HG02973 (cell line): ENCODE data around the gene AK8.

Experiments used
- ATAC-seq: cut with Tn5 transposase; IDR thresholded peaks from one replicate; pipeline ENCODE4 v1.9.1; 2021; ENCODE audit warnings: moderate library complexity; ENCODE audit not compliant: unreplicated experiment

AK8 gene

DNA sequence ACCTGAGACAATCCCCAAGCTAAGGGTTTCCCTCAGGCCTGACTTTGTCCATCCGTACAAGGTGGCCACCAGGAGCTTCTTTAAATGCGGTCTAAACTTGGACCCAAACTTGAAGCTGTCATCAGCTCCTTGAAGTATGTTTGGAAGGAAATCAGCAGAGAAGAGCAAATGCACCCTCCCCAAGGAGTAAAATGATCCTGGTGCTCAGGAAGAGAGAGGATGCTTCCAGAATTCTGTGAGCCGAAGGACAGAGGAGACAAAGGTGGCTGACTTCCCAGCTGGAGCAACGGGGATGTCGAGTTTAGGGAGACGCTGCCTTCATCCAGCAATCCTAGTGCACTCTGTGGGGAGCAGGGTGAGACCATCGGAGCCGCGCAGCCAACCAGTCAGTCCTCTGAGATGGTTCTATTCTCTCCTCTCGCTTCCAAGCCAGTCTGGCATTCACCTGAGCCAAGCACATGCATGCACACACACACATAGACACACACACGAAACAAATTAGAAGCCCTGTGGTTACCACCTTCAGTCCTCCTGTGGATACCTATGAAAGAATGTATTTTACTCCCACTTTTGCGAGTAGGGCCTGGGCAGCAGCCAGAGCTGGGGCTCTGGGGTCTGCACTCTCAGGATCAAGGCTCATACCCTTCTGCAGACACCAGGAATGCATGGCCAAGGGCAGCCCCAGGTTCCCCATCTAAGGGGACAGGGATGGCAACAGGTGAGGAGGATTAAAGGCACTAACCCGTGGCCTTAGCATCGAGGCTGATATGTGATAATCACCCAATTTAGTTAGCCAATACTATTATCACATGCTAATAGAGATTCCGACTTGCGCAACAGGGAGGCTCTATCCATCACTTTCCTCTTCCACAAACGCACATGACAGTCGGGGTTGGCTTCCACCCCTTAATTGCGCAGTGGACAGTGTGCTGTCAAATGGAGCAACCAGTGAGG, 132.1 kb downstream of the AK8 start:
- ATAC-seq, result no peak

DNA sequence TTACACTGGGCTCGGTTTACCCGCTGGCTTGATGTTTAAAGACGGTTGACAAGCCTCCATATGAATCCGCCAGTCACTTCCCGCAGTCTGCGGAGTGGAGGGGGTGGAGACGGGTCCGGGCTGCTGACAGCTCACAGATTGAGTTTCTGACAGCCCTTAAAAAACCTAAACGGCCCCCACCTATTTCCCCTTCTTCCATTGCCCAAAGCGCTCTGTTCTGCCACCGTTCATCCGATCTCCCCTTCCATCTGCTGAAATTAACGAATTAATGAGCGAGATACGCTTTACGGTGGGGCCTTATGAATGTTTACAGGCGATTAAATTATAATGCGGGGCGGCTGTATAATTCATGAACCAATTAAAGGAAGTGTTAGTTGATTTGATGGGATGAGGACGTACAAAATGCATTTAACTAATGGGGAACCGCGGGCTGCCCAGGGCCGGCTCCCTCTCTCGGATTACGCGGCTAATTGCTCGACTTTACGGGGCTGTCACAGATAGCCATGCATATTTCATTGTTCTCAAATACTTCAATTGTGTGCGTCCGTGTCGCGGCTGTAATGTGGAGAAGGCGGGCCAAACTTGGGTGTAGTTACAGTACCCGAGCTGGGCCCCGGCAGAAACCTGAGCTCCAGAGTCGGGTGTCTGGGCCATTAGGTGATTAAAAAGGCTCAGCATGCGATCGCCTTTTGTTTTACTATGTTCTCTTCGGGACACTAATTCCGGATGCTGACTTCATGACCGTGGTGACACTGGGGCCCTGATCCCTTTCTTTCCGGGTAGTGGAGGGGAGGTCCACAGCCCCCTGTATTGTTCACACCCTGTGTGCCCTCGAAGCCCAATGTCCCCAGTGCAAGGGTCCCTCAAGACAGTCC, 133.0 kb downstream of the AK8 start:
- ATAC-seq, result no peak

DNA sequence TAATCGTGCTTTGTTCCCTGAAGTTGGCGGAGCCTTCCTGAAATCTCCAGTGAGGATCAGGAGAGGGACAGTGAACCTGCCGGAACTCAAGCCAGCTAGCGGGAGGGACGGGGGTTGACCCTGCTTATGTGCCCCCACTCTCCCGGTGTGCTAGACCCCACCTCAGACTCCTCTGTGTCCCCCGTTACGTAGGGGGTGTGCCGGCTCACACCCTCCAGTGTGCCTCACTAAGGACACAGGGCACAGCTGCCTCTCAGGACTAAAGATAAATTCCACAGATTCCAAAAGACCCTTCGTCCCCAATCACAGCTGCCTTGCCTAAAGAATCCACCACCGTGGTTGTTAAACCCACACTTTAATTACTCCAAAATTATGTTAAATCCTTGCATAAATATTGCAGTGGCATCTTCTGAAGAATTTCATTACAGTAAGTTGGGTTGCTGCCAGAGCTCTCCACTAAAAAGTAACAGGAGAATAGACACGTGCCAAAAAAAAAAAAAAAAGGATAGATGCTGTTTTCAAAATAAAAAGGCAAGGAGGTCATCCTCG, 134.1 kb downstream of the AK8 start:
- ATAC-seq, result no peak

DNA sequence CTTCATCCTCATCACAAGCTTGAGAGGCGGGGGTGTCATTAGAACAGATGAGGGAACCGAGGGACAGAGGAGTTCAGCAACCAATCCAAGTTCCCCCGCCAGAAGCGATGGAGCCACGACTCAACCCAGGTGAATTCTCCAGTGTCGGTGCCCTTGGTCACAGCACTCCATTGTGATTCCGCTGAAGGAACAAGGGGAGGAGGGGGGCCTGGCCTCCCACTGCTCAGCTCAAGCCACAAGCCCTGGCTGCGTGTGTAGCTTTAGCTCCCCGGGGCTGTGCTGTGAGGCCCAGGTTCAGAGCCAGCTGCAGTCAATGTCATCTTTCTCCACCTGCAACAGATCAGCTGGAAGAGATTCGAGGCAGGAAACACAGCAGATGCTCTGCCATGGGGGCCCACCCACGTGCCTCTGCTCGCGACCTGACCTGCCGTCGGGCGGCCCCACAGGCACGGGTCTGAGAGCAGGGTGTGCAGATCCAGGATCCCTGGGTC, 135.2 kb downstream of the AK8 start:
- no peak for ATAC-seq

DNA sequence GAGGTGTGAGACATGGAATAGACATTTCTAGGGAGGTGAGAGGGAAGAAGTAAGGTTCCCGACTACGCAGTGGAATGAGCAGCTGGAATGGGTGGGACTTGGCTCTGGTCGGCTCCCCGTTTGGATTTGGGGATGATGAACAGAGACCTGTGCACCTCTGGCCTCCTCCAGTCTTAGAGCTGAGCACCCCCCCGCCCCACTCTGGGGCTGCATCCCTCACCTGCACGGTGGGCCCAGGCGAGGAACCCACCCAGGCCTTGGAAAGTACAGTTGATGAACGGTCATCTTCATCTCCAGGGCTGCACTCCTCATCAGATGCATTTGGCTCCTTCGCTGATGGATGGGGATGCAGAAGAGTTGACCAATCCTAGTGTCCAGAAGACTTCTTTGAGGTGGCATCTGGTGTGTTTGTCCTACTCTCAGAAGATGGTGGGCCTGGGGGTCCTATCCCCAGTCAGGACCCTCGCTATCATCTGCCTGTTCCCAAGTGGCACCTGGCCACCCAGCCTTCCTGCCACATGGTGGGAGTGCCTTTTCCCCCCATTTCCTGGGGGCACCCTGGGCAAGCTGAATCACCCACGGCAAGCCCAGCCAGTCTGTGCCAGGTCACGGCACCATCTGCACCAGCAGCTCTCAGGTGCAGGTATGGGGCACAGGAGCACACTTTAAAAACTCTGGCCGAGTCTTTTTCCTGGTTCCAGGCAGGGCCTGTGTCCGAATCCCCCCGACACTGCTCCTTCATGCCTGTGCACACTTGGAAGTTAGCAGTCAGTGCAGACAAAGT, 137.4 kb downstream of the AK8 start:
- no peak for ATAC-seq

DNA sequence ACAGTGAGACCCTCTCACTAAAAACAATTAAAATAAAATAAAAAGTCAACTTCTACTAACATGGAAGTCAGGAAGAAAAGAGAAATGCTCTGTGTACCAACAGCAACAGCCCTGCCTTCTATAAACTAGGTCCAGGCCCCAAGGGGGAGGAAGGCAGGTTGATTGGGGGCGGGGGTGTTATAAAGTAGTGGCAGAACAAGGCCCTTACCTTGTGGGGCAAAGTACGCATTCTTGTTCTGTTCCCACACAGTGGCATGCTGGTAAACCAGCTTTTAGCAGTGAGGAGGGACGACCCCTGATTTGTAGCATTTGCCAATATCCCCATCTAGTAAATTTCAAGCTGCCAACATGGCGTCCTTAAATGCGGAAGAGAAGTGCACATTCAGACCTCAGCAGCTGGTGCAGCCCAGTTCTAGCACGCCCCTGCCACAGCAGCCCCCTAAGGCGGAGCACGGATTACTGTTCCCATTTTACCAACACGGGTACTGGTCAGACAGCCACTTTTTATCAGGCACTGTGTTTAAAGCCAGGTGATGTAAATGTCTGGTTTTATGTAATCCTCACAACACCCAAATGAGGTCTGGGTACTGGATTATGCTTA, 138.3 kb downstream of the AK8 start:
- no peak for ATAC-seq

DNA sequence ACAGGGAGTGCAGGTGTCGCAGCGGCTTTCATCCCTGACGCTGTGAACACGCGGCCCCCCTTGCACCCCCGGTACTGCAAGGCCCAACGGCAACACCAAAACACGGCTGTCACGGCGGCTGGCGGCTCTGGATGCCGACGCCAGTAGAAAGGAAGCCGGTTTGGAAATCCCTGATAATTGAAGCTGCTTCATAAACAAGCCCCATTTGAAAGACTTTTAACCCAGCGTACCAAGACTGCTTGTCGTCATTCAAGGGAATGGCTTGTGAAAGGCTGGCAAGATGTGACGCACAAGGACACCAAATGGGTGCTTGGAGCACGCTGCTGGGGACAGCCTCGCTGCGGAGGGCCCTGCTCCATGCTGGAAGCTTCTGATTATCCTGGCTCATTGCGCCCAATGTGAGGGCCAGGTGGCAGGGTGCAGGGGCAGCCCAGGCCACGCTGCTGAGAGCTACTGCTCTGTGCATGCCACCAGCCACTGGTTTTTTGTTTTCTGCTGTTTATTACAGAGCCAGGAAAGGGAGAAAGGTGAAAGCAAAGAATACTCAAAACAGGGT, 144.7 kb downstream of the AK8 start:
- ATAC-seq, result no peak

DNA sequence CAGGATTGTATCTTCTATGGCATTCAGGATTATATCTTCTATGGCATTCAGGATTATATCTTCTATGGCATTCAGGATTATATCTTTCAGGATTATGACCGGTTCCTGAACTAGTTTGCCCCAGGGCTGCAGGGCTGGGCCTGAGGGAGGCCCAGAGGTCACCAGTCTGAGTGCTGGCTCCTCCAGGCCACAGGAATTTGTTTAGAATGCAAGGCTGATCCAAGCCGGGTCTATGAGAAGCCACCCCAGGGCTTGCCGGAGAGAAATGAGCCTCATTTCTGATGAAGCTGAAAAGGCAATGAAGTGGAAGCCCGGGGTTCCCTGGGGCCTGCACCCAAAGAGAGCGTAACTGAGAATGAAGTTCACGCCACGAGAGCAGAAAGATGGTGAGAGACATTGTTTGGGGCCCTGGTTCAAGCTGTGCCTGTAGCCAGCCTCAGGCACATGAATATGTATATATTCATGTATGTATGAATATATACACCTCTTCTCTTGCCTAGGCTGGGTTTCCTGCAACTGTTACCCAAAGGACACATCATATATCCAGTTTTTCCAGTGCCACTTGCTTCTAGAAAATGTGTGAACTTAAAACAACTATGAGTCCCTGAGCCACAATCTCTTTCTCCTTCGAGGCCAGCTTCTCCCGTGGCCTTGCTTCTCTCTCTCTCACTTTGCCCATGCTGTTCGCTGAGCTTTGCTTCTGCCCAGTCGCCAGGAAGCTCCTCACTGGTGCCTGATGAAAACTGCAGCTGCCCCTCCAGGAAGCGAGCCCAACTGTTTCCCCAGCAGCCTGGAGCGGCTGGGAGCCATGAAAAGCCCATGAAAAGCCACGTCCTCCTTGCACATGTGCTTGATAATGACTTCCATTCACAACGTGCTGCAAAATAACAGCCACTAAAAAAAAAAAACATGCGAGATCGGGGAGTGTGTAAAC, 145.5 kb downstream of the AK8 start:
- ATAC-seq, result no peak

DNA sequence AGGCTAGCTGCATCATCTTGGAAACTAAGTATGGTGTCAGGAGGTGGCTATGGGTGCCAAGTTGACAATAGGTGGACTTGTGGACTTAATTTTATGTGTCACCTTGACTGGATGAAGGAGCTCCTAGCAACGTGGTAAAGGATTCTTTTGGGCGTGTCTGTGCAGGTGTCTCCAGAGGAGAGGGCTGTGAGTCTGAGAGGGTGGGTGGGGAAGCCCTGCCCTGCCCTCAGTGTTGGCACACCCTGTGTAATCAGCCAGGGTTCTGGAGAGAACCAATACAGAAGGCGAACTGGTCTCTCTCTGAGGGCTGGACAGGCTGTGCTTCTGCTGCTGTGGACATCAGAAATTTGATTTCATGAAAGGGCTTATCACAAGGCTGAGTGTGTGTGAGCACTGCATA, 146.9 kb downstream of the AK8 start:
- ATAC-seq, result no peak

DNA sequence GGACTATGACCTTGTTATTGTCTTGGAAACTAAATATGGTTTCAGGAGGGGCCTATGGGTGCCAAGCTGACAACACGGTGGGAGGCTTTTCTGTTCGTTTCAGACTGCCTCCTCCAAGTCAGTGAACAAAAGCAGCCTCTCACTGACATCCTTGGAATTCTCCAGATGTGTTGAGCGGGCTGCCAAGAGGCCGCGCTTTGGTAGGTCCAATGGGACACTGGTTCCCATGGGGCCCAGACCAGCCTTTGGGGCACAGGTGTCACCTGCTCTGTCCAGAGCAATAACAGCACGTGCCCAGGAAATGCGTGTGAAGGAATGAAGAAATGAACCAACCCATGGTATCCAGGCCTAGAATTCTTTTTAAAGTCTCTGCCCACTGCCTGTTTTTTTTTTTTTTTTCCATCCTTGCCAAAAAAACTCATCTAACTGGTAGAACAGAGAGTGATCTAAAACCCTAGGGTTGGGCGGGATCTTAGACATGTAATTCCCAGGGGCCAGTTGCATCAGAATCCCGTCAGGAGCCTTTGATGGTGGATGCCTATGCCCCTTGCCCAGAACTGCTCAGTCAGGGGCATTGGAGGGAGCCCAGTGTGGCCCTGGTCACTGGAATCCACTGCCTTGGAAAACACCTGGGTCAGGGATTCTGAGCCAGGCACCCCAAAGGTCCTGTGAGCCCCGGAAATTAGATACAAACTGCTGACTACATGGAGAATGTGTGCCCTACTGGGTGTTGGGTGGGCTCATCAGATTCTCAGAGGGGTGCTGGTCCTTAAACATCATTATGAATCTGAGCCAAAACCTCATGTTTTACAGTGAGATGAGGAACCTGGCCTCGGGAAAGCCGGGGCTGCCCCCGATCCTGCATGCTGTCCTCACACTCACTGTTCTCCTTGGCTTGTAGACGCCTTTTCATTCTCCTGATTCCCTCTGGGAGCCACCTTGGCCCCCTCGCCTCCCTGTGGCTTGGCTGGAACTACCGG, 147.7 kb downstream of the AK8 start:
- no peak for ATAC-seq

DNA sequence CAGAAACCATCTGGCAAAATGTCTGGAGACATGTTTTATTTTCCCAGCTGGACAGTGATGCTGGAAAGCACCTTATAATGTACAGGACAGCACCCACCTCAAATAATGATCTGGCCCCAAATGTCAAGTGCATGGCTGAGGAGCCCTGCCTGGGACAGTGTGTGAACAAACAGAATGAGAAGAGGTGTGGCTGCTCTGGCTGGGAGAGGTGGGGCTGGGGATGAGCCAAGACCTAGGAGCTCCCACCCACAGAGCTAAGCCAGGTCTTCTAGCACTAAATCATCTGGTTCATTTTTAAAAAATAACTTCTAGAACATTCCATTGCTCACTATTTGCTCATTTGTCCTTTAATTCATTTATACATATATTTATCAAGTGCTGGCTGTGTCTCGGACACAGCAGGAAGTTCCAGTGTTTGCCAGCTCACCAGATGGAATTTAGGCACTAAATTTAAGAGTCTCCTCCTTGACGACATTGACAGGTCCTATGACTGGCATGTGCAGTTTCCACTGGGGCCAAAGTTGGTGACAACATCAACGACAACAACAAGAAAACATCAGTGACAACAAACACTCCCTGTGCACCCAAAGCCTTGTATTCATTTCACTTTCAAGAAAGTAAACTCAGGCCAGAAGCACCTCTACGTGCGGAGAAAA, 148.7 kb downstream of the AK8 start:
- ATAC-seq, result no peak

DNA sequence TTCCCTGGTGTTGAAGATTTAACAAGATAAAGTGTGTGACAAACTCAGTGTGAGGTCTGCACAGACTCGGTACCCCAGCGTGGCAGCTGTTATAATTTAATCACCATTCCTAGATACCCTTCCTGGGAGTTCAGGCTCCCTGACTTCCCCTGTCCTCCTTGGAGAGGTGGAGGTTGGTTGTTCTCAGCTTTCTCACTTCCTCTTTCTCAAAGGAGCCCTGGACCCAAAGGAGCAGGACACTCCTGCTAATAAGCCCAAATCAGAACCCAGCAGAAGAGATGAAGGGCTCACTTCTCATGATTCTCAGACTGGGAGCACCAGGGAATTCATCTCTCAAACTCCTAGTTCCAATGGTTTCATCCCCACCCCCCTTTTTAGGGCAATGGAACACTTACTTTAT, 149.6 kb downstream of the AK8 start:
- no peak for ATAC-seq

DNA sequence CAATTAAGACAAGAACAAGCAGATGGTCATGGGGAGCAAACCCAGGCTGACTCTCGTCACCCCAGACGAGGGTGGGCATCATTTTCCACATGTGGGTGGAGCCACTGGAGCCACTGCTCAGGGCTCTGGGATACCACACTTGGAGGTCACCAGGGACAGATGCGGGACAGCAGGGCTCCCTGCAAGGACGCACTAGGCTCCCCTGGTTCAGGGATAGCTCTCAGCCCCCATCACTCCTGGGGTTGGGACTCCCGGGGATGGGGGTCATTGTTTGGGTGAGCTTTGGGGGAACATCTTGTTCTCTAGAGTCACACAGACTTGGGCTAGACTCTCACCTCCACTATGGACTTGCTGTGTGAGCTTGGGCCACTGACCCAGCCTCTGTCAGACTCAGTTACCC, 150.0 kb downstream of the AK8 start:
- no peak for ATAC-seq

DNA sequence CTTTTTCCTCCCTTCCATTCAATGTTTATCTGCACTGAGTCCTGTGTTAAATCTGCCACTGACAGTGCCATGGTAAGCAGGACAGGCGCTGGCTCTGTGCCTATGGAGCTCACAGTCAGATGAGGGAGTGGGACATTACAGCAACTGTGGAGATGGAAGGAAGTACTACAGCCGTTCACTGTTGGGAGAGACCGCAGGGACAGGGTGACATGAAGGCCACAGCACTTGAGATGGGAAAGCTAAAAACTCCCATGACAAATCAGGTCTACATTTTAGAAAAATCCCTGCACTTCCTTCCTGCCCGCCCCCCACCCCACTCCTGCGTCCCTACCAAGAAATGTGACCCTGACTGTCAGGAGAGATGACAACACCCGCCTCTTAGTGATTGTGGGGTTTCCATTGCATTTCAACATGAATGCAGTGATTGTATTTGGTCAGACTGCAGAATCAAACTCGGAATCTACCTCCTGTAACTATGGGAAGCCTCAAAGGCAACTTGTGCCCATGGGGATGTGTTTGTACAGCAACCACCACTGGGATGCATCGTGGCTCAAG, 151.4 kb downstream of the AK8 start:
- ATAC-seq, result no peak

DNA sequence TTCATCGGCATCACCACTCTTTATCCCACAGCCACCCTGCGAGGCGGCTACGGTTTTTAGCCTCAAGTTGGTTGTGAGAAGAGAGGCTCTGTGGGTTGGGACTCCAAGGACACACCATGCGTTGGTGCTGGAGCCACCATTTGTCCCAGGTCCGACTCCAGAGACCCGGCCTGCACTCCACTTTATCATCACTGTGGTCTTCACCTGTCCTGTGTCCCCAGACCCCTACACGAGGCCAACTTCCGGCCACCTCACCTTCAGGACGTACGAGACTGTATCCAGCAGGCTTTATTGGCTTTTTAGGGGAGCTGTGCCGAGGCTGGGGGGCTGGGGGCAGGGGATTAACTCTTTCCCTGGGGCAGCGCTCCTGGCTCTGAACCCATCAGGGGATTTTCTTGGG, 152.8 kb downstream of the AK8 start:
- no peak for ATAC-seq

DNA sequence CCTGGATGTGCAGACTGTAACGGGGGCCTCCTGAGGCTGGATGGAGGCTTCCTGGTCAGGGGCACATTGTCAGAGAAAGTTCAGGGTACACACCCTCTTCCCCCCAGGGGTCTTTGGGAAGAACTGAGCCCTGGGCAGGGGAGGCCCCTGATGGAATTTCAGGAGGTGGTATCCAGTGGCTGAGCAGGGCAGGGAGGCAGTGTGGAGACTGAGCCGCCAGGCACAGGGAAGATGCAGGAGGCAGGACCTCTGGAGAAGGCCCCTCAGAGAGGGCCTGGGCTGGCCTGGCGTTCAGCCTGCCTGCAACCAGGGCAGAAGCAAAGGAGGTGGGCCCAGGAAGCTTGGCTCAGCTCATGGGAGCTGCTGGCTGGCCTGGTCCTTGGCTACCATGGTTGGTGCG, 154.3 kb downstream of the AK8 start:
- ATAC-seq, result no peak

DNA sequence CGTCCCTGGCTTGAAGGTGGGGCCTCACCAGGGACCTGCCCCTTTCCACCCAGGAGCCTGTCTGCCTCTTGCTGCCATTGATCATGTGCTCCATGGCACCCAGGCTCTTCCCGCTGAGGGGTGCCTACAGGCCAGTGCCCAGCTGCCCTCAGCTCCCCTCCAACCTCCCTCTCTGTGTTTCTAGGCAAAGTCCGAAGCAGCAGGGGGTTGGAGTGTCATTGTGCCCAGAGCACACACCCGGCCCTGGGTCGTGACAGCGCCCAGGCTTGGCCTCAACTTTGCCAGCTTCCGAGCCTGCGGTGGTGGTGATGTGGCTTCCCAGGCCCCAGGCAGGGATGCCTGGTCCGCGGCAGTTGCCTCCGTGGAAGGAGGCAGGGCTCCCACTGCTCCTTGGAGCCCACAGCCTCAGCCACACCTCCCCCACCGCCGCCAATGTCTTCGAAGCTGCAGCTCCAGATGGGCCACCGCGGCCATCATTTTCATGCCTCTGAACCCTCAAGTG, 155.5 kb downstream of the AK8 start:
- ATAC-seq, result no peak
